ENCODE results near the gene SLC22A23.

The SLC22A23 gene

DNA sequence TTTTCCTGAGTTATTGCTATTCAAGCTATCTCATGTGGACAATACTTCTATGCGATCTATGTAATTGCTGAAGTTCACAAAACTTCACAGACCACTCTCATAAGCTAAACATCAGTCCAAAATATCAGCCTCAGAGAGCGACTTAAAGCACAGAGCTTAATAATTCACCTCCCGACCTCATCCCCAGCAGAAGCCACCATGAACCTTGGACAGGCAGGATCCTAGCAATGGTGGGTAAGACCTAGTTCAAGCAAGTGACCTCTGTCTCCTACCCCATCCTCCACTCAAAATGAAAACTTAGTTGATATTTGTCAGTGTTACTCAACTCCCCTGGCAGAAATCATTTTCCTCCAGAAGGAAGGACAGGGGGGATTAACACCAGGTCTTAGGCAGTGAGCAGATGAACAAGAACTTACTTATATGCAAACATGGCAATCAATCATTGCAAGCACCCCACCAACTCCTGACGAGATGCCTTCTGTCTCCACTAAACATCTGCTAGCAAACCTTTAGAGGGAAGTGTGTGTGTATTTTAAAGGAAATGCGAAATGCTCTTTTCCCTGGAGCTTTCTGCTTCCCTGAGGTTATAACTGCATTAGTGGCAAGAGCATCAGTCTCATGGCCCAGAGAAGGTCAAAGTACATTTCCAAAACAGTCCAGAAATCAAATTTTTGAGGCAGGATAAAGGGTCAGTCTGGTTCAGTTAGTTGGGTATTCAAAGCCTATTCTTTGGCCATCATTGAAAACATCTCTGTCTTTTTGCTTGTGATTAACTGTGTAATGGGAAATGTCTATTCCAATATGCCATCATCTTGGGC is 90.0 kb downstream of the SLC22A23 start:
- DNase-seq, result no peak

DNA sequence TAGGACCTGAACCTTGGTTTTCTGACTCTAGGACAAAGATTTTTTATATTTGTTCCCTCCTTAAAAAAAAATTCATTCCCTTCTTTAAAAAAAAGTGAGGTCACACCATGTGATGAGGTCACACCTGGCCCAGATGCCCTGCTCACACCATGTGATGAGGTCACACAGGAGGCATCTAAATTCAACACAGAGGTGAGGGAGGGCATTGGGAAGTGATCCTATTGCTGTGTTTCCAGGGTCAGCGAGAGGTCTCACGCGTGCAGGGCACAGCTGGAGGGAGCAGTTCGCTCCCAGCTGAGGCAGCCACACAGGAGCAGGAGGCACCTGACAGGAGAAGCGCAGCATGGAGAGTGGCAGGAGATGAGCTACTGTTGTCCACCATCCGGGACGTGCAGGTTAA is 92.5 kb downstream of the SLC22A23 start:
- no peak for DNase-seq

DNA sequence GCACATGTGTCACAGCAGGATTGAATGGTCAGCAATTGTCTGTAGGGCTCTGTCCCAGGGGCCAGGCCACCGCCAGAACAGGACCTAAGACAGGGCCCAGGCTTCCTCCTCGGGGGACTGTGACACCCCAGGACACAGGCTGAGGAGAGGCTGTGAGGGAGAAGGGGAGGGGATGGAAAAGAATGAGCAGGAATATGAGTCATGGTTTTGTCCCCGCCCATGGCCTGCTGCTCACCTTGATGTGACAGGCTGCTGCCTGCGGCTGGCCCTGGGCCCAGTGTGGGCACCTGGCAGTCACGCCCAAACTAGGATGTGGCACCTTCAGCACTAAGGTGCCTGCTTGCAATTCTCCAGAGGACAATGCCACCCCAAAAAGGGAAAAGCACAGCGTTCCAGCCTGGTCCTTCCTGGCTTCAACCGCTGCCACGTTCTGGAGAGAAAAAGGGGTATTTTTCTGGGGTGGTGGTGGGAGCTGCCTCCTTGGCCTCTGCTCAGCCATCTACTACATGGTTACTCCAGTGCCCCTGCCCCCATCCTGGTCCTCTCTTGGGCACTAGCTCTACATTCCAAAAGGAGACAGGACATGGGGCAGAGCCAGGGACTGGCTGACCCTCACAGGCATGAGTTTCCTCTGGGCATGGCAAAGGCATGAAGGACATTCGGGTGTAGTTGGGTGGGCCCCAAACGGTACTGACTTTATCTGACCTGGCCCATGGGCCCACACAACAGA is 93.4 kb downstream of the SLC22A23 start:
- DNase-seq, result peak; percentile 96

DNA sequence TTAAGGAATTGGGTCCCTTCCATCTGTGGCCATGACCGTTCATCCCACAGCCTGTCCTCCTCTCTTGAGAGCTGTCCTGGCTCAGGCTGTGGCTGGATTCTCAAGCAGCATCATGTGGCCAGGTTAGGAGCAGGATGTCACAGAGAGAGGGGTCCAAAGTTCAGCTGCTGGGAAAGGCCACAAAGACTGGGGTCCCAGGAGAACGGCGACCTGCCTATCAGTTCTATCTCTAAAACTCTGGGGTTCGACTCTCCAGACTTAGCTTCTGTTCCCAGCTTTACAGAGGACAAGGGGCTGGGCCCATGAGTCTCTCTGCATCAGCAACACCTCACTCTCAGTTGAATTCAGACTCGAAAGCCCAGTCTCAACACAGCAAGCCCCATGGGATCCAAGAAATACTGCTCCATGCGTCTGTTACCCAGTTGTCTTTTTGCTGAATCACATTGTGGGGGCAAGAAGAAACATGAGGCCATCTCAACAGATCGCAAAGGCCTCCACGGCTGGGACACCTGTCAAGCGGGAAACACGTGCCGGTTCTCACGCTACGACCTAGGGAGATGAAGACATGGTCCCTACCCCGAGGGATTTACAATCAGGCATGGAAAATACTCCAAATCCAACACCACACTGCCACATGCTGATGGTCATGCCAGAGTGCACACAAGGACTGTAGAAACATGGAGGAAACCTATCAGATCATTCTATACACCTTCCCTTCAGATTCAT is 95.4 kb downstream of the SLC22A23 start:
- DNase-seq, result no peak

DNA sequence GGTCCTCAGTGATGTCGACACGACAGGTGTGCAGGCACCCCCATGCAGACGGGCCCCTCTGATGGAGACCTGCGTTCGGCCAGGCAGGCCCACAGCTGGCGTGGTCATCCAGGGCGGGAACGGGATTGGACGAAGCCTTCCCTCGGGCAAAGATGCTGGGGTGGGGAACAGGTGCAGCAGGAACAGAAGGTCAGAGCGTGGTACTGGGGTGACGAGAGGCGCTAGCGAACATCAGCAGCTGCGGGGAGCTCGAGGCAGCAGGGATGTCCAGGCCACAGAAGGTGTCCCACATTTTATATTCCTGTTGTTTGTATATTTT is 96.2 kb downstream of the SLC22A23 start:
- no peak for DNase-seq

DNA sequence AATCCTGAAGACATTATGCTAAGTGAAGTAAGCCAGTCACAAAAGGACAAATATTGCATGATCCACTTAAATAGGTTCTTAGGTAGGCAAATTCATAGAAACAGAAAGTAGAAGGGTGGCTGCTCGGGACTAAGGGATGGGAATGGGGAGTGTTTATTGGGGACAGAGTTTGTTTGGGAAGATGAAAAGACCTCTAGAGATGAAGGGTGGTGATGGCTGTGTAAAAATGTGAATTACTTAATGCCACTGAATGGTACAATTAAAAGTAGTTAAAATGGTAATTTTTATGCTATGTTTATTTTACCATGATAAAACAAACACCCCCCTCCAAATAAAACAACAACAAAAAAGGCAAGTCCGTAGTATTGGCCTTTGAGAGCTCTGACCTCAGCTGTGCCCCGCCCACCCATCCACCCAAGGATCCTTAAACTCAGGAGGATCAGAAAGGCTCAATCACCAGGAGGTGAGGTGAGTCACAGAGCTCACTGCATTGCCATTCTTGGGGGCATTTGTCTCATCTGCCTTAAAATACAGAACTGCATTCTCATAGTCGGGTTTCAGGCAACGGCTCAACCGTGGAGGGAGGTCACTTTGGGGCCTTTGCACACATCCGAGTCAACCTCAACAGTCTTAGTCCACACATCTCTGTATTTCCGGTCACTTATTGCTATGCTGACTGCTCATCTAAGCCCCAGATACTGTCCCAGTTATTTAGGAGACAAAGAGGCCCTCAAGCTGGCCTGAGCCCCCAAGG is 96.7 kb downstream of the SLC22A23 start:
- no peak for DNase-seq

DNA sequence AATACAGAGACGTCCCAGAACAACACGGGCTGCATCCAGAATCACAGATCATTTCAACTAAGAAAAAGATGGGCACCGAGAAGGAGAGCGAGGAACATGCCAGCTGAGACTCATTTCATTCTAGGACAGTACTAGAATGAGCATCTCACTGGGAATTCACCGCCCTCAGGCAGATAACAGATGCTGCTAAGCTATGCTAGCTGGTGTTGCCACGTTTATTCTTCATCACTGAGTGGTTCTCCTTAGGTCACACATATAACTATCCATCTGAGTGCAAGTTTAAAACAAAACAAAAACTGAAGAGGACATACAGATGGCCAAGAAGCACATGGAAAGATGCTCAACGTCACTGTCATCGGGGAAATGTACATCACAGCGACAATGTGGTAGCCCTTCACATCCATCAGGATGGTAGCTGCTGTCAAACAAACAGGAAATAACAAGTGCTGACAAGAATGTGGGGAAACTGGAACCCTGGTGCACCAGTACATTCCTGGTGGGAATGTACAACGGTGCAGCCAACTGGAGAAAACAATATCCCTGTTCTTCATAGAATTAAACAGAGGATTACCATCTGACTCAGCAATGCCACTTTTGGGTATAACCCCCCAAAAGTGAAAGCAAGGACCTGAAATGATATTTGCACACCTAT is 97.6 kb downstream of the SLC22A23 start:
- DNase-seq, result no peak

DNA sequence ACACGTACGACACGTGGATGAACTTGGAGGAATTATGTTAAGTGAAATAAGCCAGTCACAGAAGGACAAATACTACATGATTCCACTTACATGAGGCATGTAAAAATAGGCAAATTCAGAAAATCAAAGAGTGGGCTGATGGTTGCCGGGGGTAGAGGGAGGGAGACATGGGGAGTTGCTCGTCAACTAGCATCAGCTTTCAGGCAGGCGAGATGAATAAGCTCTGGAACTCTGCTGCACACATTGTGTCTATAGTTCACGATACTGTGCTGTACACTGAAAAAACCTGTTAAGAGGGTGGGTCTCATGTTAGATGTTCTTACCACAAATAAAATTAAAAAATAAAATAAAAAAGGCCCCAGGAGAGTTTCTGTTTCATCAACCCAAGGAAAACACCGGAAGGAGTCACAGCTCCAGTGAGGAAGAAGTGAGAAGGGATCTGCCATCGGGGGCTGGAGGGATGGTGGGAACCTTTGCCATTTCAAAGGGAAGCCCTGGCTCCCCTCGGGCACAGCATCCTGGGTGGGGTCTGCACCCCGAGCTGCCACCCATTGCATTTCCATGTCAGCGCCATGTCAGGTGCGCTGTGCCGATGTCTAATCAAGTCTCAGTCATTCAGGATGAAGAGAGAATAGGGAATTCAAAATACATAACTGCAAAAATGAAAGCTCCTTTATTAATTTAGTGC is 98.3 kb downstream of the SLC22A23 start:
- no peak for DNase-seq

DNA sequence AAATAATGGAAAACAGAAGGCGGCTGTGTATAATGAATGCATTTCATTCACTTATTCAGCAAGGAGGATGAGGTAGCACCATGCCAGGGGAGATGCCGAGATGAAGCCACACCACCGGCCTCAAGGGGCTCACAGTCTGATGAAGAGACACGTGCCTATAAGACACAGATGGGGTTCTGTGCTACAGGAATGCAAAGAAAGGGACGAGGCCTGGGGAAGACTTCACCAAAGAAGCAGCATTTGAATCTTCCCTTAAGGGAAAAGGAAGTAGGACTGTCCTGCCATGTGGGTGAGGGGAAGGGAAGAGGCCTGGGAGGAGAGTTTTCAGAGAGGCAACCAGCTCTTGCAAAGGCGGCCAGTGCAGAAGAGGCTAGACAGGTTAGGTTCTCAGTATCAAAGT is 99.2 kb downstream of the SLC22A23 start:
- DNase-seq, result no peak

DNA sequence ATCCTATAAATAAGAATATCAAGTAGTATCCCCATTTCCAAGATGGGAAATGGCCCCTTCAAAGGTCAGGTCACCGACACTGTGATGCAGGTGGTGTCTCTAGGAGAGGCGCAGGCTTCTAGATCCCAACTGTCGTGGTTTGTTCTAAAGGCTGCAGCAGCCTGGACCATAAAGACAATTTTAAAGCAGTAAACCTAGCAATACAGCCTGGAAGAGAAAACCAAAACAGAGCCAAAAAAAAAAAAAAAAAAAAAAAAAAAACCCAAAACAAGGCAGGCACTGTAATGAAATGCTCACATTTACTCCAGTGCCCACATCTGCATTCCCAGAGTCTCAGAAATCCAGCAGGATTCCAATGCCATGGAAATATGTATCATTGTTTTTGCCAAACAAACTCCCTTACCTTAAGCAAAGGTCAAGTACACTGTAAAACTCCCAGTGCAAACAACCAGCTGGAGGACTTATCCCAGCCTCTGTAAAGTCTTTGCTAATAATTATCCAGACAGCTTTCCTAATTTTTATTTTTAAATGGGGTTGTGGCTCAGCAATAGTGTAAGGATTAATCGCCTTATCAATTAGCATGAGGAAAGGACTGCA is 99.9 kb downstream of the SLC22A23 start:
- peak; percentile 79 for DNase-seq

DNA sequence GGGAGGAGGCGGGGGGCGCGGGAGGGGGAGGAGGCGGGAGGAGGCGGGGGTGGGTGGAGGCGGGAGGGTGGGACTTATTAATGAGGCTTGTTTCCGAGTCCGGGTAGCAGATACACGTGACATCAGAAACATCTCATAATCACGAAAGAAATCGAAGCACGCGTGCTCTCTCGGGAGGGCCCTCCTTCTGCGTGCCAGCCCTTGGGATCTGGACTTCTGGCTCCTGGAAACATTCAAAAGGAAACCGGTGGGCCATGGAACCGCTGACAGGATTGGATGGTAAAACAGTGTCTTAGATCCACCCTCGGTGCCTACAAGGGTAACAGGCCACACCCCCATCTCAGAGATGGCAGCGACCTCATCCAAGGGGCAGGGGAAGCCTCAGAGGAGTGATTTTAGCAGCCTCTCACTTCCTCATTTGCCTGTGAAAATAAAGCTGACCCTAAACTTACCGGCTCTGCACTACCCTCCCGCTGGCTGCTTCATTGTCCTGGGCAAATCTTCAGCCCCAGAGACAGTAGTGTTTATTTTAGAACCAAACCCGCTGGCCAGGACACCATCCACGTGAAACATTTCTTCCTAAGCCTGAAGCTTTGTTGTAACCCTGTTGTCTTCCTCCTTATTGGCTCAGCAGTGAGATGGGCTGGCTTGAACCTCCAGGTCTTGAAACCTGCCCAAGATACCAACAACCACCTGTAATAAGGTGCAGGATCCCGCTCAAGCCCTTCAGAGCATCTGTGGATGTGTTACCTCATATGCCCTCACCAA is 100.6 kb downstream of the SLC22A23 start:
- DNase-seq, result peak; percentile 85

DNA sequence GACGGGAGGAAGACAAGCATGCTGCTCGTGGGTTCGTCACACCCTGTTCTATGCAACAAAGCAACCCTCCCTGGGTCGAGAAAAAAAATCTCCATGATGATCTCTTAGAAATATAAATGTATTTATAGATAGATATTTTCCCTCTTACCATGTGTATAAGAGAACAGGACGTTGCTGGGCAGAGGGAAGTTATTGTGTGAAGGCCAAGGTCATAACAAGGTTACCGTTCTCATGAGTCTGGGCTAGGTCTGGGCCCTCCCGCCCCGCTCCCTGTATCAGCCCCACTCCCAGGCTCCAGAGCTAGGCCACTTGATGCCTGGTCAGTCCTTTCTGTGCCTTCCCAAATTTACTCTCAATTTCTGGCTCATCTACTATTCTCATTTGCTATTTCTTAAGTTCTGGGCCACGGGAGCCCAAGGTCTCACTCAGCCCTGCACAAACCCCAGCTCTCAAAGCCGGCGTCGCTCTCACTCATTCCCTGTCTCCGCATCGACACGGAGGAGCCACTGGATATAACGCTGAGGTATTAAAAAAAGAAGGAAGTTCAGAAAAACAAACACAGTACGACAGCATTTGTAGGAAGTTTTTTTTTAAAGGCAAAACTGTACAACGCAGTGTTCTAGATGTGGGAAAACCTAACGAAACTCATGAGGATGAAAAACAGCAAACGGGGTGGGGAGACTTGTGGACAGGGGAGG is 101.3 kb downstream of the SLC22A23 start:
- DNase-seq, result peak; percentile 72

DNA sequence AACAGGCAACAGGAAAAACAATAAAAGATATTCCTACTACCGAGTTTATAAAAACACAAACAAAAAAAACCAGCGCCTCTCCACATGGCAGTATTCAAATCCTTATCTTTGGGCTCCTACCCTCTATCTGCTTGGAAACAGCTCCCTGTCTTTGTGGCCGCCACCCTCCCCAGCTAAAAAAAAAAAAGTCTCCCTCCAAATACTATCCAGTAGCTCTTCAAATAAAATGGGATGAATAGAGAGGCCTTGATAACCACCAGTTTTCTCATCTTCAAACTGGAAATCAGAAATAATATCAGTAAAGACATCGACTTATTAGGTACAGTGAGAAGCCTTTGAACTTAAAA is 101.9 kb downstream of the SLC22A23 start:
- no peak for DNase-seq

DNA sequence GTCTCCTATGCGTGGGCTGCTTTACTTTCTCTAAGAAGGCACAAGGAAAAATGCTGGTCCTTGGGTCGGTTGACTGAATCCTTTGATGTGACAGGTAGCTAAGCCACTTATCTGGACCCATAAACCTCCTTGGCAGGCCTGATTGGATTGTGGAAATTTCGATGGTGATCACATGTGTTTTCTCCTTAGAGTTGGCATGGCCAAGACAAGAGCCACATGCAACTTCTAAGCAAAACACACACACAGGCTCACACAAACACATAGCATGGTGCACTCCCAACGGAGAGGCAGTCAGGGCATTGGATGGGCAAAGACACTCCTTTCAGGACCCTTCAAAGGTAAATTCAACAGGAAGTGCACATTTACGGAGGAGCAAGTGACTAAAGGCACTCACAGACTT is 102.9 kb downstream of the SLC22A23 start:
- DNase-seq, result no peak

DNA sequence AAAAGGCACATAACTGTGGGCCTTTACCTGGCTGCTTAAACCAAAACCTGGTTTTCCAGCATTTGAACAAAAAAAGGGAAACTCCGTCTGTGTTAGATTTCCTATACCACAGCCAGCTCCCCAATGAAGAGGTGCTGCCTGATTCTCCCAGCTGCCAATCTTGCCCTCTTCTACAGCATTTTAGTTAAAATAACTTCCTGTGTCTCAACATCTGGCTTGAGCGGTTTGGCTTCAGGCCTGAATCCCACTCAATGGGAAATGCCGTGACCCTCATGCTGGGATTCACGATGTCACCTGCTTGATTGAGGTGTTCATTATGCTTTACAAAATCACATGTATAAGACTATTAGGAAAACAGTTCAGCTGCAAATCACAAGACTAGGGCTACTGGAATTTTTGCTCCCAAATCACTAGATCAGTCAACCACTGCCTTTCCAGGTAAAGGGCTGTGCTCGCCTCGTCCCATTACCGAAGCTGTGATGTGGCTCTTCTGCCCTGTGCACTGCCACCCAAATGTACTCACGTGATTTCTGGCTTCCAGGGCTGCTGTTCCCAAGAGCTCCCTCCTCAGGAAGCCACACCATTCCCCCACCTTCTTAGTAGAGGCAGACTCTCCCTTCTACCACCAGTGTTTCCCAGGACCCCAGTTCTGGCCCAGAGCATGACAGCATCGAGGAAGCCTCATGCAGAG is 103.5 kb downstream of the SLC22A23 start:
- peak; percentile 25 for DNase-seq

DNA sequence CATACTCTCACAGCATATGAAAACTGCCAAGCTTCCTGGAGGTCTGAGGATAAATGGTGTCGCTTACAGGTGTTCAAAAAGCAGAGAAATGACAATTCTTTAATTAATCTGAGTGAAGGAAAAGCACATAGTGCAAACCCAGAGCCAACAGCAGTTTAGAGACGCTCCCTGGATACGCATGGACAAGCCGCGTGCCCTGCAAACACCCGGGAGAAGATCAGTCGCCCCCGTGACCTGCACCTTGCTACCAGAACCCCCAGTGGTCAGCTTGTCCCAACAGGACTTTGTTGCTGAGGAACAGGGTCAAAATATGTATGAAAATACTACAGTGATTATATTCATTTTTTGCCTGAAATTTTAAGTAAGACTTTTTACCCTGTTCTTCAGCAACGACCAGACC is 104.2 kb downstream of the SLC22A23 start:
- DNase-seq, result peak; percentile 42

DNA sequence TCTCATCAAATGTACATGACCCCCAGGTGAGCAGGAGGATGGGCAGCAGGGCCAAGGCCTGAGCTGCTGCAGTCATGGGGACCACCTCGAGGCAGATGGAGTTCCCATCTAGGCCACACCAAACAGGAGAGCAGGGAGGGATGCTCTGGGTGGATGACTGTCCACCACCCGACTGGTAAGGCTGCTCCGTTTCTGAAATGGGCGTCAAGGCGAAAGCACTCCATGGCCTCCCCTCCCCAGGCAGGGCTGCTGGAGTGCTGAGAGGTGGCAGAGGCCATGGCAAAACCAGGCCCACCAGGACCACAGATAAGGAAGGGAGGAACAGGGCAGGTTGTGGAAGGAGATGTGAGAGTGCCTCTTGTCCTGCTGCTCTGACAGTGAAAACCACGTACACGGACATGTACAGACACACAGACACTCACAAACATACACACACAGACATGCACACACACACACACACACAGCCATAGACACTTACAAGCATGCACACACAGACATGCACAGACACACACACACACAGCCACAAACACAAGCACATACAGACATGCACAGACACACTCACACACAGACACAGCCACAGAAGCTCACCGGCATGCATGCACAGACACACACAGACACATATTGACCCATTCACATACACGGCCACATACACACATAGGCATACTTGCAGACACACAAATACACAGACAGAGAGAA is 104.9 kb downstream of the SLC22A23 start:
- DNase-seq, result no peak

DNA sequence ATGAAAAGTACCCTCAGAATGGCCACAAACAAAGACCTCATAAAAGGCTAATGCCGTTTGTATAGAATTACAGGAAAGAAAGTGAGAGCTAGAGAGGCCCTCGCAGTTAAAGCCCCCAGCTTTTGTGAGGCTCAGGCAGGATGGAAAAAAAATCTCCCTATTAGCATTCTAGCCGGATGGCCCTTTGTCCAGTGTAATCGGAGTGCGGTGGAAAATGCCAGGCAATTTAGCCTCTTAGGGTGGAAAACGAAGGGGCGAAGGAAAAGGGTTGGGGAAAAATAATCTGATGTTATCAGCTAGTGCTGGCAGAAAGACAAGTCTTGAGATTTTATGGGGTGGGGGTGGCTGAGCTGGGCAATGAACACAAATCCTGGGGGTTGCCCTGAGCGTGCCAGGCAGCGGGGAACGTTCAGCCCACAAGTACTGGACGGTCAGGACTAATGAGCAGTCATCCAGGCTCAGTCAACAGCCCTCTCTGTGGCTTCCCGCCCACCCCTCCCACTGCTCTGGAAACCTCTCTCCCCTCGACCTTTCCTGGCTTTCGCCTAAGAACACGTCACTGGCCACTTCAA is 105.7 kb downstream of the SLC22A23 start:
- peak; percentile 81 for DNase-seq
